H1 (cell line): ENCODE results near the gene LIPF. TPM values are rescaled to one million over a fixed set of nuclear protein-coding genes. Genes with fewer than 3 reads are reported as not detected.

ENCODE experiments used
- CTCF ChIA-PET: fragments of 300-600 bp; sonication (Branson Sonifier 250); formaldehyde crosslinking; loops from one replicate; lab custom pipeline; 2021; ENCODE audit not compliant: partially characterized antibody; lab: Charles Lee
- POLR2A ChIA-PET: fragments of 300-600 bp; sonication (Branson Sonifier 250); formaldehyde crosslinking; loops from one replicate; lab custom pipeline; 2021; ENCODE audit warnings: inconsistent platforms; ENCODE audit not compliant: partially characterized antibody; lab: Charles Lee
- DNase-seq, 2 experiments: peaks; one replicate each; pipeline versions ENCODE4 v3.0.0 to v3.0.0-alpha.2; 2010 to 2022; ENCODE audit warnings: low spot score in 2 of 2, low read depth in 1 of 2, mixed read lengths in 1 of 2
- FAIRE-seq: peaks from 2 replicates; lab custom pipeline; 2011; peaks lifted over from hg19 to GRCh38; lab: Jason Lieb, UNC
- H2AFZ ChIP-seq: 2 replicates; pipeline ENCODE4 v1.8.1; 2012; ENCODE audit warnings: low read length, inconsistent platforms
- H2AK5ac ChIP-seq: 2 replicates; pipeline ENCODE4 v1.6.1; 2013; ENCODE audit warnings: low read depth, low read length
- H2BK120ac ChIP-seq: replicated peaks from 2 replicates; pipeline ENCODE3; 2013; ENCODE audit warnings: low read depth, low read length, inconsistent platforms
- H2BK12ac ChIP-seq: 2 replicates; pipeline ENCODE4 v1.6.1; 2013; ENCODE audit warnings: low read depth, low read length
- H2BK15ac ChIP-seq: 2 replicates; pipeline ENCODE4 v1.6.1; 2013; ENCODE audit warnings: low read length
- H2BK20ac ChIP-seq: 2 replicates; pipeline ENCODE4 v1.6.1; 2013; ENCODE audit warnings: low read length
- H2BK5ac ChIP-seq: 2 replicates; pipeline ENCODE4 v1.6.1; 2013; ENCODE audit warnings: low read depth, low read length
- H3K14ac ChIP-seq: 2 replicates; pipeline ENCODE4 v1.6.1; 2013; ENCODE audit warnings: inconsistent platforms; ENCODE audit not compliant: insufficient read length
- H3K18ac ChIP-seq: 2 replicates; pipeline ENCODE4 v1.6.1; 2013; ENCODE audit warnings: low read length; ENCODE audit errors: extremely low read depth
- H3K23ac ChIP-seq: 2 replicates; pipeline ENCODE4 v1.6.1; 2013; ENCODE audit warnings: inconsistent platforms; ENCODE audit not compliant: insufficient read length
- H3K23me2 ChIP-seq: 2 replicates; pipeline ENCODE4 v1.6.1; 2013; ENCODE audit warnings: low read depth, low read length
- H3K27ac ChIP-seq: 2 replicates; pipeline ENCODE4 v1.6.1; 2011; ENCODE audit warnings: low read depth, low read length, inconsistent platforms
- H3K27me3 ChIP-seq, 4 experiments: replicated peaks in 1 of 4; 1 replicate in 1 of 4; 2 replicates in 3 of 4; pipeline versions ENCODE4 v1.6.1 to v1.8.1; 2011 to 2013; ENCODE audit warnings: low read length in 3 of 4, mild to moderate bottlenecking in 3 of 4, inconsistent platforms in 2 of 4, mixed read lengths in 2 of 4, moderate library complexity in 1 of 4; ENCODE audit not compliant: control insufficient read depth in 3 of 4, insufficient read depth in 3 of 4; ENCODE audit errors: extremely low read depth in 1 of 4
- H3K36me3 ChIP-seq, 4 experiments: 2 replicates each; pipeline versions ENCODE4 v1.6.1 to v1.8.1; 2011 to 2013; ENCODE audit warnings: mild to moderate bottlenecking in 4 of 4, low read length in 3 of 4, moderate library complexity in 2 of 4, control low read depth in 1 of 4, inconsistent platforms in 1 of 4; ENCODE audit not compliant: insufficient read depth in 4 of 4, control insufficient read depth in 2 of 4
- H3K4ac ChIP-seq: replicated peaks from 2 replicates; pipeline ENCODE3; 2013; ENCODE audit warnings: low read length, low read depth, mixed read lengths, inconsistent platforms; ENCODE audit not compliant: insufficient read length
- H3K4me1 ChIP-seq, 4 experiments: replicated peaks in 1 of 4; 1 replicate in 1 of 4; 2 replicates in 3 of 4; pipeline versions ENCODE4 v1.6.1 to v1.8.1; 2011 to 2013; ENCODE audit warnings: low read length in 3 of 4, inconsistent platforms in 2 of 4, mixed read lengths in 1 of 4; ENCODE audit not compliant: insufficient read depth in 4 of 4, control insufficient read depth in 3 of 4
- H3K4me2 ChIP-seq, 2 experiments: 2 replicates each; pipeline versions ENCODE4 v1.6.1 to v1.8.1; 2011 to 2013; ENCODE audit warnings: low read depth in 2 of 2, low read length in 2 of 2, control low read depth in 1 of 2, inconsistent platforms in 1 of 2, mild to moderate bottlenecking in 1 of 2; ENCODE audit not compliant: insufficient read depth in 1 of 2
- H3K4me3 ChIP-seq, 4 experiments: fragments of 200-600, 300-600 bp in 1 of 4; sonication (generic), shearing (Covaris generic), sonication (Bioruptor Twin) in 1 of 4; 2 replicates each; pipeline versions ENCODE4 v1.5.1 to v1.8.1; 2011 to 2016; ENCODE audit warnings: low read length in 4 of 4, low read depth in 3 of 4, control low read depth in 2 of 4, inconsistent platforms in 2 of 4, mild to moderate bottlenecking in 2 of 4, mixed read lengths in 1 of 4, moderate library complexity in 1 of 4; ENCODE audit not compliant: insufficient read depth in 2 of 4; ENCODE audit errors: extremely low read depth in 1 of 4
- H3K56ac ChIP-seq: replicated peaks from 2 replicates; pipeline ENCODE3; 2013; ENCODE audit warnings: low read depth, mild to moderate bottlenecking, mixed read lengths, low read length, inconsistent platforms; ENCODE audit not compliant: insufficient read length
- H3K79me1 ChIP-seq: 2 replicates; pipeline ENCODE4 v1.6.1; 2013; ENCODE audit warnings: low read depth, low read length, control low read depth
- H3K79me2 ChIP-seq, 2 experiments: 2 replicates each; pipeline versions ENCODE4 v1.6.1 to v1.8.1; 2012 to 2013; ENCODE audit warnings: low read length in 2 of 2, mild to moderate bottlenecking in 2 of 2, inconsistent platforms in 1 of 2; ENCODE audit not compliant: insufficient read depth in 2 of 2, control insufficient read depth in 1 of 2
- H3K9ac ChIP-seq, 4 experiments: replicated peaks in 1 of 4; 1 replicate in 1 of 4; 2 replicates in 3 of 4; pipeline versions ENCODE4 v1.6.1 to v1.8.1; 2011 to 2013; ENCODE audit warnings: low read depth in 3 of 4, low read length in 3 of 4, control low read depth in 2 of 4, mild to moderate bottlenecking in 2 of 4, moderate library complexity in 2 of 4, inconsistent platforms in 1 of 4; ENCODE audit errors: extremely low read depth in 1 of 4
- H3K9me3 ChIP-seq, 2 experiments: 2 replicates each; pipeline versions ENCODE4 v1.6.1 to v1.8.1; 2012 to 2013; ENCODE audit warnings: mild to moderate bottlenecking in 2 of 2, moderate library complexity in 2 of 2, control low read depth in 1 of 2, inconsistent platforms in 1 of 2, low read depth in 1 of 2, low read length in 1 of 2, mixed read lengths in 1 of 2; ENCODE audit not compliant: insufficient read depth in 2 of 2
- H4K20me1 ChIP-seq, 2 experiments: replicated peaks in 1 of 2; 2 replicates each; pipeline versions ENCODE3 to v1.8.1; 2011 to 2013; ENCODE audit warnings: inconsistent platforms in 2 of 2, low read length in 2 of 2, mild to moderate bottlenecking in 1 of 2; ENCODE audit not compliant: insufficient read depth in 2 of 2, control insufficient read depth in 1 of 2
- H4K5ac ChIP-seq: 2 replicates; pipeline ENCODE4 v1.6.1; 2013; ENCODE audit warnings: low read length, low read depth, mixed read lengths, inconsistent platforms; ENCODE audit not compliant: insufficient read length
- H4K8ac ChIP-seq: 2 replicates; pipeline ENCODE4 v1.8.0; 2013; ENCODE audit warnings: mild to moderate bottlenecking, moderate library complexity, low read length, inconsistent platforms; ENCODE audit not compliant: insufficient read depth; ENCODE audit errors: extremely low read depth
- H4K91ac ChIP-seq: replicated peaks from 2 replicates; pipeline ENCODE3; 2013; ENCODE audit warnings: low read length, mixed read lengths, inconsistent platforms; ENCODE audit not compliant: insufficient read length
- CBX8 ChIP-seq: fragments of 300-800, 300-1000 bp; sonication (generic); IDR thresholded peaks from 2 replicates; pipeline ENCODE4 v1.7.1; 2016; ENCODE audit warnings: low read depth, low read length, borderline replicate concordance
- GABPA ChIP-seq: IDR thresholded peaks from 2 replicates; pipeline ENCODE4 v1.6.1; 2011; ENCODE audit warnings: mild to moderate bottlenecking, low read length, moderate library complexity, borderline replicate concordance; ENCODE audit not compliant: insufficient read depth
- WGBS, 2 experiments: shearing (Covaris generic) in 1 of 2; methylation state at CpG; one replicate each; pipeline versions ENCODE4 v1.1.6 to v1.1.7; 2013 to 2015; ENCODE audit warnings: low lambda C conversion rate in 2 of 2, mixed read lengths in 2 of 2, inconsistent platforms in 1 of 2, low coverage in 1 of 2, missing lambda C conversion rate in 1 of 2; ENCODE audit not compliant: insufficient replicate concordance in 2 of 2, insufficient coverage in 1 of 2, insufficient read length in 1 of 2; ENCODE audit errors: extremely low coverage in 1 of 2, missing lambda C conversion rate in 1 of 2; 5-methylcytosine and 5-hydroxymethylcytosine counted together
- polyA plus RNA-seq, 7 experiments: library from polyadenylated mRNA; depleted of rRNA in 3 of 7; stranded (reverse) in 5 of 7; unstranded in 2 of 7; fragments of >200 nt in 5 of 7; fragments of 200-250 nt in 2 of 7; gene quantifications; 1 replicate in 5 of 7; 2 replicates in 1 of 7; 4 replicates in 1 of 7; pipeline versions ENCODE4 v1.2.1 to v1.2.3, GENCODE V29; 2011 to 2013; ENCODE audit warnings: missing spikeins in 2 of 7, mixed read lengths in 2 of 7
- total RNA-seq: library from RNA; stranded (reverse); fragmentation: NEBNext Ultra II Directional; extraction: Animal tissue kit (Norgen Biotek cat#: 25700); gene quantifications from 2 replicates; pipeline ENCODE4 v1.2.1, GENCODE V29; 2021

The LIPF gene
- total and polyA plus RNA-seq, 2 of the 8 experiments (the other 6 are each of a cell fraction or from before 2014, with no cell fraction given), result not detected

GRCh38 chr10:88689366-88689765 lies 25.1 kb downstream of the LIPF start:
- H3K4ac ChIP-seq, result no peak overlapping the region
- no peak for DNase-seq
- no peak overlapping the region for H4K5ac ChIP-seq
- H2AFZ ChIP-seq, result no peak overlapping the region
- H4K8ac ChIP-seq, result no peak overlapping the region
- no peaks in the 10 kb centered on the region for H3K79me1 ChIP-seq
- H3K27me3 ChIP-seq, result peaks cover 0 to 2% (median 0%) of the 10 kb centered on the region in 4 experiments; a peak in 1 of 7 replicates
- no peak overlapping the region for H3K18ac ChIP-seq
- H3K14ac ChIP-seq, result no peak overlapping the region
- H3K4me3 ChIP-seq, result no peak overlapping the region
- no peak overlapping the region for H3K27ac ChIP-seq
- no peak overlapping the region for H2BK120ac ChIP-seq
- no peaks in the 10 kb centered on the region for H3K4me1 ChIP-seq
- 93% methylated on average over 6 of the region's 6 CpGs; no CpG with 5 or more reads in 1 of the 2 experiments for WGBS, 2 experiments
- H4K20me1 ChIP-seq, result no peaks in the 10 kb centered on the region
- no peak overlapping the region for H3K4me2 ChIP-seq
- POLR2A ChIA-PET, result no interaction called here
- no peak for FAIRE-seq
- no peak overlapping the region for H2AK5ac ChIP-seq
- H3K56ac ChIP-seq, result no peak overlapping the region
- H3K36me3 ChIP-seq, result no peaks in the 10 kb centered on the region
- no peak overlapping the region for H2BK12ac ChIP-seq
- no peak overlapping the region for H3K23ac ChIP-seq
- no peak overlapping the region for H2BK20ac ChIP-seq
- no peaks in the 10 kb centered on the region for H3K79me2 ChIP-seq
- H3K23me2 ChIP-seq, result no peaks in the 10 kb centered on the region
- no peaks in the 10 kb centered on the region for H3K9me3 ChIP-seq
- CTCF ChIA-PET, result interaction anchor here (0.6 to 6.1 kb wide), 12 partner anchors 9 to 342 kb away, joined by 3 to 63 read pairs (median 4); no protein-coding TSS in a partner anchor
- no peak overlapping the region for H4K91ac ChIP-seq
- no peak overlapping the region for H2BK15ac ChIP-seq
- H2BK5ac ChIP-seq, result no peak overlapping the region
- no peak overlapping the region; a peak in 1 of 7 replicates for H3K9ac ChIP-seq
- TF ChIP-seq GABPA (no peak), CBX8 (no peak)
